ENCODE results near the gene MCM10.

GRCh38 chr10:13219685-13220670 is 58.6 kb downstream of the MCM10 start:
- no peak for TF ChIP-seq POLR2A (IDR thresholded peaks at IDR 0.05)
- TF ChIP-seq CTCF (IDR thresholded peaks at IDR 0.05 in 4 of 5, conservative IDR thresholded peaks at IDR 0.05 in 1 of 5), result peak in 2 of 5 experiments; percentile 11 to 20
